Measurements from ENCODE around the gene SLC6A2.
"Not testable (repeated sequence)": the region's sequence is repeated elsewhere in the genome, so short reads cannot be mapped to it uniquely, and the experiment has no call there.

SLC6A2 gene

DNA sequence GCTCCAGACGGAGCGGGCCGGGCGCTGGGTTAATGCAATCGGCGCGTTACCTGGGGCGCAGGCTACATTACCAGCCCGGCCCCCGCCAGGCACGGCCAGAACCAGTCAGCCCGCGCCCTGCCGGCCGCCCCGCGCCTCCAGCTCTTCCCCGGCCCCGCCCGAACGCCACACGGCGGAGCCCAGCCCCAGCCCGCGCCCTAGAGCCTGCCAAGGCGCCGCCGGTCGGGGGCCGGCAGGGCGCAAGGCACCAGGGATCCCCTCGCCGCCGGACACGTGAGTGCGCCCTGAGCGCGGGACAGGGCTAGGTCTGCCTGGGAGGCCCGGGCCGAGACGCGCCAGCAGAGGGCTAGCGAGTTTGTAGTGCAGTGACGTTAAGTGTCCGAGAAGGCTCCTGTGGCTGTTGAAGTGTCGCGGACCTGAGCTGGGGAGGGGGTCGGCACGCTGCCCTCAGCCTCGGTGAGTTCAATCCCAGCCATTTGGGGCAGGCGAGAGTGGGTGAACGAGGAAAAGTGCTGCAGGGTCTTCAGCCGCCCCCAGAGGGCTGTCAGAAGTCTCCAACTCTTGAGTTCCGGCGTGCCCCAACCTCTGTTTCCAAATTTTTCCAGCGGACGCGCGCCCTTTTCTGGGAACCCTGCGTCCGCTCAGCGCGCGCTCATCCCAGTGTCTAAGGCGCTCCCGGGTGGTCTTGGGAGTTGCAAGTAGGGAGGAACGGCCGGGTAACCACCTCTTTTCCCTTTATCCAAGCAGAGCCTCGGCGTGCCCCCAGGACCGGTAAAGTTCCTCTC lies at the start of gene SLC6A2:
TSS of gene SLC6A2 (plus strand) at position 92 of the 785 bp plus-strand sequence. CDS start 707 bp downstream, outside the sequence.
- no peak for DNase-seq (ENCODE audit: low spot score)

DNA sequence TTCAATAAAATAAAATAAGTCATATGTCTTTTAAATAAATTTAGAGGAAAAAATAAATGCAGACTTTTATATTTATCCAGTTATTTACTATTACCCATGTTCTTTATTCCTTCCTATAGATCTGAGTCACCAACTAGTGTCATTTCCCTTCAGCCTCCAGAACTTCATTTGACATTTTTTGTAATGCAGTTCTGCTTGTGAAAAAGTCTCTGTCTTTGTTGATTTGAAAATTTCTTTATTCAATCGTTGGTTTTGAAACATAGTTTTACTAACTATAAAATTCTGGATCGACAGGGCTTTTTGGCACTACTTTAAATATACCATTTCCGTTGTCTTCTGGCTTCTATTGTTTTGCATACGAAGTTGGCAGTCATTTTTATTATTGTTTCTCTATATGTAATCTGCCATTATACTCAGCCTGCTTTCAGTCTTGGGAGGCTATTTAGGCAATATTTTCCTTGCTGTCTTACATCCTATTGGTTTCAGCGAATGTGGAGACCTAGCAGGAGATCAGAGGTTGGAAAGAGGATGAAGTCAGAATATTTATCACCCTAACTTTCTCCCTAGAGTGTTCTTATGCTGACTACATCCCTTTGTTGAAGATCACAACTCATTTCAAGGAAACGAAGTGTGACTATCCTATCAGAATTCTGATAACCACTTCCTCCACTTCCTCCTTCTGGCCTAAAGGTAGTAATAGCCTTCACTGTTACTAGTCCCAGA lies 42.0 kb upstream of the SLC6A2 start:
- DNase-seq (ENCODE audit: low spot score), result no peak

DNA sequence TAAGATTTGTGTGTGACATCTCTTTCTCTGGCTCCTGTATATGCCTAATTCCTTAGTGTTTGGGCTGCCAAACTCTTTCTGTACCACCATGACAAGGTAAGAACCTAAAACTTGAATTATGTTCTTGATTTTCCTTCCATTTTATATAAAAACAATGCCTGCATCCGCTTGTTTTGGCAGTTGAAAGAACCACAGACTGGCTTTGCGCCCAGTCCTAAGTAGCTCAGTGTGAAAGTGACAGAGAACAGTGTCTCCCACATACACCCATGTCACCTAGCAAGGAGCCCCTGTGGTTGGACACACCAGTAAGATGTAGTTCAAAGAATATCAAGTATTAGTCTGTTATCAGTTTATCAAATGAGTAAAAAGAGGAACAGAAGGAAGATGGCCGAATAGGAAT lies 40.7 kb upstream of the SLC6A2 start:
- no peak for DNase-seq (ENCODE audit: low spot score)

DNA sequence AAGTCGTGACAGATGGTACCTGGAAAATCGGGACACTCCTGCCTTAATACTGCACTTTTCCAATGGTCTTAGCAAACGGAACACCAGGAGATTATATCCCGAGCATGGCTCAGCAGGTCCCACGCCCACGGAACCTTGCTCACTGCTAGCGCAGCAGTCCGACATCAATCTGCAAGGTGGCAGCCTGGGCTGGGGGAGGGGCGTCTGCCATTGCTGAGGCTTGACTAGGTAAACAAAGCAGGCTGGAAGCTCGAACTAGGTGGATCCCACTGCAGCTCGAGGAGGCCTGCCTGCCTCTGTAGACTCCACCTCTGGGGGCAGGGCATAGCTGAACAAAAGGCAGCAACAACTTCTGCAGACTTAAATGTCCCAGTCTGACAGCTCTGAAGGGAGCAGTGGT lies 40.1 kb upstream of the SLC6A2 start:
- DNase-seq (ENCODE audit: low spot score), result not testable (repeated sequence)

DNA sequence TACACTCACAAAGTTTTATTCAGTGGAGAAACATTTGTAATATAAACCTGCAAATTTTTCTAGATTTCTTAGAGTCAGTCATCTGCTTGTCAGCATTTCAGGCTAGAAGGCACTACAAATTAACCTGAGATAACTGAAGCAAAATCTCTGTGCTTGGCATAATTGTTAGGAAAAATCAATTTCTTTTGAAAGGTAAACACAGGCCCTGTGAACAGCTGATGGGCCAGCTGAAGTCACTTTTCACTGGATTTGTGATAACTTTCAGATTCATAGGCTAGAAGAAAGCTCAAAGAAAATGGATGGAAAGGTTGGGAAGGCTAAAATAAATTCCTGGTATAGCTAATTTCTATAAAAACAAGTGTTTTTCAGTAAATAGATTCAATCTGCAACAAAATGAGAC lies 34.0 kb upstream of the SLC6A2 start:
- DNase-seq (ENCODE audit: low spot score), result no peak

DNA sequence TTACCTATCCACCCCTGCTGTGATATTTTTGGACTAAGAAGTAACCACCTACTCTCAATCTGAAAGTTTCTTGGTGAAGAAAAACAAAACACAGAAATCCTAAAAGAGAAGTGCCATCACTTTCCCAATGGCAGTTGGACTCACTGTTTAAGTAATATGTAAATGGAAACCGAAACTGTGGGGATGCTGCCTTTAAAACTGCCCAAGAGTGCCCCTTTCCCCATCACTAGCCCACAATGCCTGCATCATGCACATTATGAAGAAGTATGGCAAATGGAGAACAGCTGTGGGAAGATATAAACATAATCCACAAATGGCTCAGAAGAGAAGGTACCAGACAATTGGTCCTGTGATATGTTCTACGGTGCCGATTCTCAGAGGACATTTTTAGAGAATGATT lies 33.5 kb upstream of the SLC6A2 start:
- DNase-seq (ENCODE audit: low spot score), result no peak

DNA sequence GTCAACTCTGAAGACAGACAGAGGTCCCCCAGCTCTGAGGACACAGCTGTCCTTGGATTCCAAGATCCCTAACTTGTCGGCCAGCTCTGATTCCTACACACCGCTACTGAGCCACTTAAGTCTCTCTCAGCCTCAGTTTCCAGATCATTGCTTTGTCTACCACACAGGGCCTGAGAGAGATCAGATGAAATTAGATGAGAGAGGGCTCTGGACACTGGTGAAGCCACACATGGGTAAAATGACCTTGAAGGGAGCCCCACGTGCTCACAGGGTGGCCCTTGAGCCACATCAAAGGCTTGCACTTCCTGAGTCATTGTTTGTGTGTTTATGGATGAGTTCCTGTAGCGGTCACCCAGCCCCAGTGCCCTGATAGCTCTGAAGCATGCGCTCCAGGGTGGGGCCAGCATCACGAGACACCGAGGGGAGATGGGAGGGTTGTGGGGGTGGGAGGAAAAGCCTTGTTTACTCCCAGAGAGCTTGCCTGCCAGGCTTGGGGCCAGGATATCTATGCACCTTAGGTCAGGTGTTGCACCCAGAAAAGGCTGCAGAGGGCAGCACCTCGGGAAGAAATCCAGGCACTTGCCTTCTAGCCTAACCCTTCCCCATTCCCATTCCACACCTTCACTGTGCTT lies 32.7 kb upstream of the SLC6A2 start:
- no peak for DNase-seq (ENCODE audit: low spot score)

DNA sequence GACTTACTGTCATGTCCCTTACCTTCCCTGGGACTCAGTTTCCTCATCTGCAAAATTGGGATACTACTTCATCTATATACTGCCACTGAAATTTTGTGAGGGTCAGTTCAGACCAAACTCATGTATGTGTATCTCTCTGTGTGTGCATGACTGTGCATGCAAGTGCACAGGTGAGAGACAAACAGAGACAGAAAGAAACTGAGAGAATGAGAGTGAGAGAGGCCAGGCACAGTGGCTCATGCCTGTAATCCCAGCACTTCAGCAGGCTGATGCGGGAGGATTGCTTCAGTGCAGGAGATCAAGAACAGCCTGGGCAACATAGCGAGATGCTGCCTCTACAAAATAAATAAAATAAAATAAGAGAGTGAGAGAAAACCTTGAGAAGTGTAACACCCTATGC lies 32.1 kb upstream of the SLC6A2 start:
- no peak for DNase-seq (ENCODE audit: low spot score)

DNA sequence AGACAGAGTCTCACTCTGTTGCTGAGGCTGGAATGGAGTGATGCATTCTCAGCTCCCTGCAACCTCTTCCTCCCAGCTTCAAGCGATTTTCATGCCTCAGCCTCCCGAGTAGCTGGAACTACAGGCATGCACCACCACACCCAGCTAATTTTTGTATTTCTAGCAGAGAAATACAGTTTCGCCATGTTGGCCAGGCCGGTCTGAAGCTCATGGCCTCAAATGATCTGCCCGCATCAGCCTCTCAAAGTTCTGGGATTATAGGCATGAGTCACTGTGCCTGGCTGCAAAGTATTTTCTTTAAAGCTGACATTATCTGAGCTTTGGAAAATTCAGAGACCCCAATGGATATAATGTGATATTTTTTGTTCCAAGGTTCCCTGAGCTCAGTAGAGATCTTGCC lies 31.1 kb upstream of the SLC6A2 start:
- DNase-seq (ENCODE audit: low spot score), result no peak

DNA sequence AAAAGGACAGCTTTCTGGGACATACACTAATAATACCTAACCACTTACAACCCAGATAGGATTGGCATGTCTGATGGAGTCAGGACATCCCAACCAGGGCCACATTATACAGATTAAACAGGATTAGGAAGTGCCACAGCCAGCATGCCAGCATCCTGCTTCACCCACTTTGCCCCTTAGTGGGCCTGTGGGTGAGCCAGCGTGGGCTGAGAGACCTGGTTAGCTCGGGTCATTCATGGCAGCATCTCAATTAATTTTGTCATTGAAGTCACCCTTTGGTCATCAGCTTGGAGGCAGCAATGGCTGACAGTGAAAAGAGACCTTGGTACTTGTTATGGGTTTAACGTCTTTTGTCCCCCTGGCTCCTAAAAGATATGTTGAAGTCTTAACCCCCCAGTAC lies 29.9 kb upstream of the SLC6A2 start:
- DNase-seq (ENCODE audit: low spot score), result no peak

DNA sequence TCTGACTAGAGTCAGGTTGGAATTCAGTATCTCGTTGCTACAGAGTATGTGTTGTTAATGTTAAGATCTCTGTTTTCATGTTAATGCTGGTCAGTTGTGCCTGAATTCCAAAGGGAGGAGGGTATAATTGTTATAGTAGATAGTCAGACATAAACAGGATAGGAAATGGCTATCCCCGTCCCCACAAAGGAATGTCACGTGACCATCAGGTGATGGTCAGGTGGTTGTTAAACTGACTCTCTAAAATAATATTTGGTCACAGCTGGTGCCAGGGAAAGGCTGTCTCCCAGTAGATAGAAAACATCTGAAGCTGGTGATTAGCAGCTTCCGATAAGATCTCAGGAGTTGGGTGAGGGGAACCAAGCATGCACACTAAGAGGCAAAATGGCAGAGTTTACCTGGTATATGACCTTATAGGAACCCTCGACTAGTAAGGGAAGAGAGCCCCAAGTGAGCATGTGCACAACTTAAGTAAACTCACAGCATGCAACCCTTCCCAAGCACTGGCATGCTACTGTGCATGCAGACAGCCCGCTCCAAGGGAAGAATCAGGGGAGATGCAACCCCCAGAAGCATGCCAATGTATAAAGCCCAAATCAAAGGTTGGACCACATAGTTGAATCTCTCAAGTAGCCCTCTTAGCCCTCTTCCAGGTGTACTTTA lies 27.4 kb upstream of the SLC6A2 start:
- DNase-seq (ENCODE audit: low spot score), result no peak

DNA sequence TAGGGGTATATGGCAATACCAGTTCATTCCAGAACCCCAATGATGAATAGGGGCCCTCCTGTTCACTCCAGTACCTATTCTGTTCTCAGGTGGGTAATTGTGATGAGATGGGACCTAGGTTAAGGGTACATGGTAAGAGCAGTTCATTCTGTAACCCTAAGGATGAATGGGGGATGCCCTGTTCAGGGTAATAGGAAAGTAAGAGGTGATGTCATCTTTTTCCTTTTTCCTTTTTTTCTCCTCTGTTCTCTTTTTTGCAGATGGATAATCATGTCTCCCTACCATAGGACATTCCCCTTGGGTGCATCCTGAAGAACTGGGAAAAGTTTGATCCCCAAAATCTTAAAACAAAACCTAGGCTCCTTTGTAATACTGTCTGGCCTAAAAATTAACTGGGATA lies 25.0 kb upstream of the SLC6A2 start:
- DNase-seq (ENCODE audit: low spot score), result no peak

DNA sequence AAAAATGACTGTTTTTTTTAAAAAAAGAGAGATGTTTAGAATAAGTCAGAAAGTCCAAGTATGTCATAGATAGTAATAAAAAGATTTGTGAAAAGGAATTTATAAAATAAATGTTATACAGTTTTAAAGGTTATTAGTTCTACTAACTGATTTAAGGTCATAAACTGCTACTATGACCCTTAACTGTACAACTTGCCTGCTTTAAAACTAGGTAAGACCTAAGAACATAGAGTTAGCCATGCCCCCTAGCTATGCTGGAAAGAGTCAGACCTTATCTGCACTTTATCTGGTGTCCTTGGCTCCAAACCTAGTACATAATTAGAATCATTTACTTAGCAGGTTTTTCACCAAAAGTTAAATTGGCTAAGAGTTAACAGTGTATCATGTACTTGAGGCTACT lies 23.5 kb upstream of the SLC6A2 start:
- DNase-seq (ENCODE audit: low spot score), result no peak

DNA sequence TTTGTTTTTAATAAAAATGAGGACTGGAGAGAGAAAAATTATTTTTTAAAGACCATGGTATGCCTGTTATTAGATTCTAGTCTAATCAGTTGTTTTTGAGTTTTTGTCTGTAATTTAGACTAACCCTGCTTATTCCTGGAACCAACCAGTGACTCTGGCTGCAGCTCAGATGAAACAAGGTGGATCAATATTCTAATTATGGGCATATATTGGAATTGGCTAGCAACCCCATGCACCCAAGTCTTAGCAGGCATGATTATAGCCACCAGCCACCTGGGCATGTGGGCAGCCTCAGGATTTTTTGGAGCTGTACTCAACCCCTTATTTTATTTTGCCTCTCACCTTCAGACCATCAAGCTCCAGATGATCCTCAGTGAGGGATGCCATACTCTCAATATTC lies 21.6 kb upstream of the SLC6A2 start:
- no peak for DNase-seq (ENCODE audit: low spot score)

DNA sequence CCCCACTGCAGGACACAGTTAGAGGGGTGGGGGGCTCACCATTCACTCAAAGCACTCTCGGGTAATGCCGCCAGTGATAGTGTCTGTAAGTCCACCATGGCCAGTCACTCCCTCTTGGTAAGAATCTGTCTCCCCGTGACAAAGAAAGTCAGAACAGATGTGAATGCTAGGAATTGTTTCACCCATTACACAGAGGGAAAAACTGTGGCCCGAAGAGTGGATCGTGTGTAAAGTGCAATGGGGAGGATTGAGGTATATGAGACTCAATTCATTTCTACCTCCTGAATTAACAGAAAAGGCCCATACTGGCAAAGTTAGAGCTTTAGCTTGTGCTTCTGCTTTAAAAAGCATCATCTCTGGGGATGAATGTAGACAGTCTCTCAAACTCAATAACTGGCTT lies 17.5 kb upstream of the SLC6A2 start:
- DNase-seq (ENCODE audit: low spot score), result no peak

DNA sequence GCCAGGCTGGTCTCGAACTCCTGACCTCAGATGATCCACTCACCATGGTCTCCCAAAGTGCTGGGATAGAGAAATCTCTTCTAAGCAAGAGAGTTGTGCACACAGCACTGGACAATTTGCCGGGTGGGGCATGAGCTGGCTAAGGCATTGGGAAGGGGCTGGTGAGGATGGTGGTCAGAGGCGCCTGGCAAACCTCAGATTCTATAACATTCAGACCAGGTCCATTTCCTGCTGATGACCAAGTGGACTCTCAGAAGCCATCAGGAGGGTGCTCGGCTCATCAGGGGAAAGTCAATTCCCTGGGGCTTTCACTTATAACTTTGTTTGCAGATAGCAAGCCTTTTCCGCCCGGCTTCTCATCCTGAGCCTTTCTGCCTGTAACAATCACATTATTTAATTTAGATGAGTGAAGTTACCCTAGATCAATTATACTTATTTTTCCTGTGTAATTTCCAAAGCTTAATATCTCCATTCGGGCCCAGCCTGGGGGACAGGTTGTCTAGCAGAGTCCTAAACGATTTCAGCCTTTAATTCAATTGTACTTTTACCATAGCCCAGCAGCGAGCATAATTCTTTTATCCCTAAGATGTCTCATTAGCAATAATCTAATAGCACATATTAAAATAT lies 15.0 kb upstream of the SLC6A2 start:
- no peak for DNase-seq (ENCODE audit: low spot score)

DNA sequence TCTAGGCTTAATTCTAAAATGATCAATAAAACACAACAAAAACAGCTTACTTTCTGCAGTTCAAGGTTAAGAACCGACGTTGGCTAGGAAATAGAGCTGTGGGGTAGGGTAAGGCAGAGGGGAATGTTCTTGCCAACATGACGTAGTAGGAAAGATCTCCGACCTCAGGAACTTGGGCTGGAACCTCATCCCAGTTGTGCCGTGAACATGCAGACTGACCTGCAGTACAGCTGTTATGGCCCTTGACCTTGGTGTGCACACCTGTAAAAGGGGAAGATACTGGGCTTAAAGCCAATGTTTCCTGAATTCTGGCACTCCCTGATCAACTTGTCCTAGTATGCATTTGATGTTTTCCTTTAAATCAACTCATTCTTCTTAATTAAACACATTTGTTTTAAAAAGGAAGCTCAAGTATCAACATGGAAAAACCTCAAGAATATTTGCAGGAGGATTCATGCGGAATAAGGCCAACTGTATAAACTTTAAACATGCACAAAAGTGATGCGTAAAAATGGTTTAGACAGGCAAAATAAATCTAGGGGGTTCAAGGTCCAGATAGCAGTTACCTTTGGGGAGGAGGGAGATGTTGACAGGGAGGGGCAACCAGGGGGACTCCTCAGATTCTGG lies 14.2 kb upstream of the SLC6A2 start:
- DNase-seq (ENCODE audit: low spot score), result no peak

DNA sequence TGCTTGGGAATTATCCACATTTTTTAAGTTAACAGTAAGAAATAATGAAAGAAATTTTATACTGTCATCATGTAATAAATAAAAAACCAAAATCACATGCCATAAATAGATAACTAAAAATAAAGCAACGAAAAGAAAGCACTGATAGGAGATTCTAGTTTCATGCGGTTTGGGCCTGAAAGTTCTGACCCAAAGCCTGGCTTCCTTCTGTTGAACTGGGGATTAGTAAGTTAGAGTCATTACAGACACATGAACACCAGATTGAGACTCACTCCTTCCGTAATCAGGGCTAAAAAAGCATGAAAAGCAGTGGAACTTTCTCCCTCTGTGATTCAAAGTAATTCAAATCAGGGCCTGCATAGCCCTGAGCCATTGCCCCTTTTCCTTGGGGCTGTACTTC lies 13.2 kb upstream of the SLC6A2 start:
- DNase-seq (ENCODE audit: low spot score), result no peak

DNA sequence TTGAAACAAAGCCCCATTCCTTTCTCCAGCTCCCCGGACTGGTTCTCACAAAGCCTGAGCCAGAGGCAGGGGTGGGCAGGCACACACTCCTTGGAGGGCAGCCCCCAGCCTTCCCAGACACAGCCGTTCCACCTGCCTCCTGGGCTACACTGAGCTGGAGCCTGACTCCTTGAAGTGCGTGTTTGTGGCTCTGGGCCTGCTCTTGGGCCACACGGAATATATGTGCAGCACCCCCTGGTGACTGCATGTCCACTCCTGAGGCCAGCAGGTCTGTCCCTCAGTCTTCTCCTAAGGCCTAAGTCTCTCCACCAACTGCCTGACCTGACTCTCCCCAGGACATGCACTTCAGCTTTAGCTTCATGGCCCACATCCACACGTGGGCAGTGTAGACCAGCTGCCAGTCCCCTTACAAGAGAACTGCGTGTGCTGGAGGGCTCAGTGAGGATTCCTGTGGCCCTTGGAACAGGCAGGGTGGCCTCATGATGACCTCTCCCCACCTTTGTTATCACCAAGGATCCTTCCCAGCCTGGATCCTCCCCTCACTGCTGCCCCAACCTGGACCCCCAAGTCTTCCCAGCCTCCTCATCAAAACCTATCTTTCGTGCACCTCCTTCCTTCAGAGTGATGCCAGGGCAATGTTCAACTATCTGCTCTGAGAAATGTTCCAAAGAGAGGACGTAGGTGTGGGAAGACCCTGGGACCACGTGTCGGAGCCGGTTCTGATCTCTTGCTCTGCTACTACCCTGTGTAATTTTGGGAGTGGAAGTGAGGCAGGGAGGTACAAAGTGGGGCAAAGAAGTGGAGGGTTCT lies 12.4 kb upstream of the SLC6A2 start:
- DNase-seq (ENCODE audit: low spot score), result no peak

DNA sequence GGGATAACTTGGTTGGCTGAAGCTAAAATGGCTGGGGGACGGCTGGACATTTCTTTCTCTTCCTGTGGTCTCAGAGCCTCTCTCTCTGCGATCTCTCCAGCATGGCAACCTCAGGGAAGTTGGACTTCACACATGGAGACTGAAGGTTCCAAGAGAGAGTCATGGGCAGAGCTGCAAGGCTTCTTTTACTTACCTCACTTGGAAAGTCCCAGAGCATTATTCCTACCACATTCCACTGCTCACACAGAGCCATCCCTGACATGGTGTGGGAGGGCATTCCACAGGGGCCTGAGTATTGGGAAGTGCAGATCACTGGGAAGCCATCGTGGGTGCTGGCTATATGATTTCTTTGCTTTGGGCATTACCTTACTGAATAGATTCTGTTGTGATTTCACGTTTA lies 9.8 kb upstream of the SLC6A2 start:
- no peak for DNase-seq (ENCODE audit: low spot score)

DNA sequence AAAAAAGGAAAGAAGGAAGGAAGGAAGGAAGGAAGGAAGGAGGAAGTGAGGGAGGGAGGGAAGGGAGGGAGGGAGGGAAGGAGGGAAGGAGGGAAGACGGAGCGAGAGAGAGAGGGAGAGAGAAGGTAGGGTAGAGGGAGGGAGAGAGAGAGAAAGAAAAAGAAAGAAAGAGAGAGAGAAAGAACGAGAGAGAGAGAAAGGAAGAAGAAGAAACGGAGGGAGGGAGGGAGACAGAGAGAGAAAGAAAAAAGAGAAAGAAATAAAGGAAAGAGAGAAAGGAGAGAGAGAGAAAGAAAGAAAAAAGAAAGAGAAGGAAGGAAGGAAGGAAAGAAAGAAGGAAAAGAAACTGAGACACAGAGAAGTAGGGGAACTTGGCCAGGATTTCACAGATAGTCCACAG lies 8.4 kb upstream of the SLC6A2 start:
- no peak for DNase-seq (ENCODE audit: low spot score)
